AG09319 (cell line): ENCODE results near the gene SREBF1.

Experiments used
- DNase-seq: peaks from one replicate; pipeline ENCODE4 v3.0.0-alpha.2; 2010; ENCODE audit warnings: low read depth; ENCODE audit errors: extremely low read depth
- TF ChIP-seq, protein P1 (sequence below): IDR thresholded peaks from 2 replicates; pipeline ENCODE4 v1.5.1; 2011; ENCODE audit warnings: low read depth, mild to moderate bottlenecking, inconsistent platforms, low read length, moderate library complexity

The SREBF1 gene

DNA sequence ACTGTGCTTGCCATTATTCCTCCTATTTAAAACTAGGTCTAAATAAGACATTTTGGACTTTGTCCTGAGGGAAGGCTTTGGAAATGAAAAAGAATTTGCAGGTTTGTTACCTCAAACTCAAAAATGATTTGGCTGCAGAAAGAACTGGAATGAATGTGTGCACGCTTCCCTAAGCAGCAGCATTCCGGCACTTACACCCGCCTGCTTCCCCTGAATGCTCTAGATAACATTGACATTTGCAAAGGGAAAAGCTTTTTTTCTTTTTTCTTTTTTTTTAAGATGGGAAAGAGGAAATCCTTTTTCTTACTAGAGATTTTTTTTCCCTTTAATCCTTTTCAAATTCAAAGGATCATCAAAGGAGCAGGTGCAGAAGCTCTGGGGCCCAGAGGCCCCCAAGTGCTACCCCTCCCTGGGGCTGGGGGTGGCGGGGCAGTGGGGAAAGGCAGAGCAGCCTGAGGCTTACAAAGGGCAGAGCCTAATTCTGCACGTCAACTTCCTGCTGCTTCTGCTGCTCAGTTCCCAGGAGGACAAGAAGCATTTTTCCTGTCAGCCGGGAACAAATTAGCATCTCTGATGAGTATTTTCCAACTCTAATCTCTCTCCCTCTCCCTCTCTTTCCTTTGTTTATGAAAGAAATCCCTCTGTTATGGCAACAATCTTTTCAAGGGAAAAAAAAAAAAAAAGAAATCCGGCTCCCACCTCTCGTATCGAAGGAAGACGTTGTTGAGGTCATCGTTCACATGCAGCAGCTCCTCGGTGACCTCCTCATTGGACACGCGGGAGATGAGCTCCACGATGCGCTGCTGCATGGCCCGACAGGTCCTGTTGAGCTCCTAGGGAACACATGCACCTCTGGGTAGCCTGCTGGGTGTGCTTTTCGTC lies 32.1 kb upstream of the SREBF1 start:
- TF ChIP-seq, protein P1, sequence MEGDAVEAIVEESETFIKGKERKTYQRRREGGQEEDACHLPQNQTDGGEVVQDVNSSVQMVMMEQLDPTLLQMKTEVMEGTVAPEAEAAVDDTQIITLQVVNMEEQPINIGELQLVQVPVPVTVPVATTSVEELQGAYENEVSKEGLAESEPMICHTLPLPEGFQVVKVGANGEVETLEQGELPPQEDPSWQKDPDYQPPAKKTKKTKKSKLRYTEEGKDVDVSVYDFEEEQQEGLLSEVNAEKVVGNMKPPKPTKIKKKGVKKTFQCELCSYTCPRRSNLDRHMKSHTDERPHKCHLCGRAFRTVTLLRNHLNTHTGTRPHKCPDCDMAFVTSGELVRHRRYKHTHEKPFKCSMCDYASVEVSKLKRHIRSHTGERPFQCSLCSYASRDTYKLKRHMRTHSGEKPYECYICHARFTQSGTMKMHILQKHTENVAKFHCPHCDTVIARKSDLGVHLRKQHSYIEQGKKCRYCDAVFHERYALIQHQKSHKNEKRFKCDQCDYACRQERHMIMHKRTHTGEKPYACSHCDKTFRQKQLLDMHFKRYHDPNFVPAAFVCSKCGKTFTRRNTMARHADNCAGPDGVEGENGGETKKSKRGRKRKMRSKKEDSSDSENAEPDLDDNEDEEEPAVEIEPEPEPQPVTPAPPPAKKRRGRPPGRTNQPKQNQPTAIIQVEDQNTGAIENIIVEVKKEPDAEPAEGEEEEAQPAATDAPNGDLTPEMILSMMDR = no peak
- DNase-seq = no peak

DNA sequence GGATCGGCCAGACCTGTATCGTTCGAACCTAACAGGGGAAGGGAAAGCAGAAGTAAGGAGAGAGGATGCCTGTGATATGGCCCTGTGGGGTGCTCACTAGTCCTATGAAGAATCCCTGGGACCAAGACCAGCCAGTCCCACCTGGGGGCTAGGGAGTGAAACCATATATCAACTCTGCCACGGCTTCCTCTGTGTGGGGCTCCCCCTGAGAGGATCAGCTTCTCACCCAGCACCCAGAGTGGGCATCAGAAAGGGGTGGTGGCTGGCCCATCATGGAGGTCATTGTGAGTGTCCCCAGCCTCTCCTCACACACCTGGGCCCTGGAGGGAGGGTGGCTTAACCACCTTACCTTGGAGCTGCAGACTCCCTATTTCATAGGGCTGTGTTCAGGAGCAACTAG lies 30.1 kb upstream of the SREBF1 start:
- TF ChIP-seq, protein P1 = no peak
- no peak for DNase-seq

DNA sequence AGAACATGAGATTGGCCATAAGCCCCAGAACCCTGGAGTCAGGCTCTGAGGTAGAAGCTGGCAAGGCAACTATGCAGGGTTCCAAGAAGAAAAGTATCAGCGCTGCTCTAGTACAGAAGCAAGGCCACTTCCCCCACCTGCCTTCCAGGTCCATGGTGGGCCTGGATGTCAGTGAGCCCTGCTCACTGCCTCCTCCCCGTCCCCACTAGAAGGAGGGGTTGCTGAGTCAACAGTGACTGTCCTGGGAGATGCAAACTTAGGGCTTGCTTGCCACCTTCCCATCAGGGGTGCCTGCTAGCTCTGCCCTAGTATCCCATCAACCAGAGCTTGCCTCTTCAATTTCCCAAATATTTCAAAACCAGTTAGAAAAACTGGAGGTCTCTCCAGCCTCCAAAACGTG lies 29.6 kb upstream of the SREBF1 start:
- TF ChIP-seq, protein P1 = no peak
- DNase-seq = no peak

DNA sequence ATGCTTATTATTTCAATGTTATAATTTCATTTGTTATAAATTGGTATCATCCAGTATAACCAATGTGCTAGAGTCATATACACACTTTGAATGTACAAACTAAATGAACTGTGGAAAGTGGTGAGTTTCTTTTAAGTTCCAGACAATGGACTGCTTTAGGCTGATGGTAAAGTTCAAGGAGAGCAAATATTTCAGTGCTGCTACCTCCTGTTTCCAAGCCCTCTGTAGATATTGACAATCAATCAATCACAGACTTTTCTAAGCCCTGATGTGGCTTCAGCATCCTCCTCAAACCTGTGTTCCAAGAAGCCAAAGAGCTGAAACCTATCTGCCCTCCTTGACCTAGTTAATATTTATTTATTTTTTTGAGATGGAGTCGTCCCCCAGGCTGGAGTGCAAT lies 28.2 kb upstream of the SREBF1 start:
- TF ChIP-seq, protein P1 = no peak
- DNase-seq = no peak

DNA sequence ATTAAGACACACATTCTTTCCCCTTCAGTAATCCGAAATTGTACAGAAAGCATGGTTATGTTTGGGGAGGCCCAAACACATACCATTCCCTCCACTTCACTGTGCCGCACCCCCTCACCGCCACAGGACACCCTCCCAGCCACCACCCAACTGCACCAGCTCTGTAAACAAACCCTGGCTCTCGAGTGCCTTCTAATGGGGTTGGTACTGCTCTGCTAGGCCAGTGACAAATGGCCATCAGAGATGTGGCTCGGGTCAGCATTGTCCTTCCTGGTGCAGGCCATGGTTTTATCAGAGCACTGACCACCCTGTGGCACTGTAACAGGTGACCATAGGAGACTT lies 24.0 kb upstream of the SREBF1 start:
- TF ChIP-seq, protein P1 = no peak
- no peak for DNase-seq

DNA sequence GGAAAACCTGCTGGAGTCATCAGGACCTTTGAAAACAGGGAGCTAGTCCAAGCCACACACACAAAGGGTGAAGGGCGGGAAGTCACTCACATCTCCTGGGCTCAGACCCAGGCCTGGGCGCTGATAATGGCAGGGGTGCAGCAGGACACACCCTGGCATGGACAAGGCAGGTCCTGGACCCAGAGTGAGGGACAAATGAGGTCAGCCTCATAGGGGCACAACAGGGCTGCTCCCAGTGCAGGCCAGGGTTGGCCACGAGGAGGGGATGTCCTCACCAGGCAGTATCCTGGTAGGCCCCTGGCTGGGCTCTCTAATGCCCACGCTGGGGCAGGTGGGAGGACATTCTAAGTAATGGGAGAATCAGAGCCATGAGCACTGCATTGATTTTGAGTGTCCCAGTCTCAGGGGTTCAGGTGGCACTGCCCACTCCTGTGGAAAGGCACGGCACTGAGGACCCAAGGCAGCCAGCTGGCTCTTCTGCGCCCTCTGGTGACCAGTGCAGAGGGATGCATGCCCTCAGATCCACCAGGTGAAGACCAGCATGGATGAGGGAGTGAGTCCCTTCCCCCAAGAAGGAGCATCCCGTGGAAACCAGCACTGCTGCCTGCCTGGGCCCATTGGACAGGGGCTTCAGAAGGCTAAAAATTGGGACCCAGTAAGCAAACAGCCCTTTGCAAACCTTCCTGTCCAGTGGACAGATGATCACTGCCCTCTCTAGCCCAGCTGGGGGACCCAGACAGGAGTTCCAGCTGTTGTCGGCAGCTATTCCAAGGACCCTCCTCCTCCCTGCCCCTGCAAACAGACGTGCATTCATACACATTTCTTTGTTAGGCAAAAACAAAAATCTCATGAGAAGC lies 23.4 kb upstream of the SREBF1 start:
- TF ChIP-seq, protein P1 = peak; percentile 95
- no peak for DNase-seq

DNA sequence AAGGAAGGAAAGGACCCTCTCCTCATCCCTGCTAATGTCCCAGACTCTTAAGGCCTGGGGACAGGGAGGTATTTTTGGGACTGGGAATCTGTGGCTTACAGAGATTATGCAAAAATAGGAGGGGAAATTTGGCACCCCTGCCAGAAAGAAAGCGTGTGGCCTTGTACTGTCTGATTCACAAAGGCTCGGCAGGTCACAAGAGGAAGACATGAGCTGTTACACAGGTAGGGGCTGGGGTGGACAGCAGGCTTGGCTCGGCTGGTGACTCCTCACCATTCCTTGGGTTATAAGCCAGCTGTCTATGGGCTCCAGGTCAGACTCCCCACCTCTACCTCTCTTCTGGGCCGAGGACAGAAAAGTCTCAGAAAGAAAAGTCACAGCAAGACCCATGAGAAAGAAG lies 20.7 kb upstream of the SREBF1 start:
- no peak for DNase-seq
- TF ChIP-seq, protein P1 = no peak
